ENCODE results near the gene NDUFS8.

Gene NDUFS8

GRCh38 chr11:68026391-68027105 lies 3.9 kb upstream of the NDUFS8 start:
- ATAC-seq (replicated peaks) (no peak), DNase-seq (no peak)
- H3K9me3 Mint-ChIP-seq: no peaks in the 10 kb centered on the region
- peaks cover 9 to 21% of the 10 kb centered on the region in 2 donors for H3K4me1 Mint-ChIP-seq (ENCODE audit: low read depth in 2 of 2)
- peaks cover 16% of the 10 kb centered on the region for H3K36me3 Mint-ChIP-seq (ENCODE audit: insufficient read depth)
- no peak overlapping the region for H3K27ac Mint-ChIP-seq
- H3K4me3 Mint-ChIP-seq: no peak overlapping the region
- H3K27me3 Mint-ChIP-seq: no peaks in the 10 kb centered on the region

DNA sequence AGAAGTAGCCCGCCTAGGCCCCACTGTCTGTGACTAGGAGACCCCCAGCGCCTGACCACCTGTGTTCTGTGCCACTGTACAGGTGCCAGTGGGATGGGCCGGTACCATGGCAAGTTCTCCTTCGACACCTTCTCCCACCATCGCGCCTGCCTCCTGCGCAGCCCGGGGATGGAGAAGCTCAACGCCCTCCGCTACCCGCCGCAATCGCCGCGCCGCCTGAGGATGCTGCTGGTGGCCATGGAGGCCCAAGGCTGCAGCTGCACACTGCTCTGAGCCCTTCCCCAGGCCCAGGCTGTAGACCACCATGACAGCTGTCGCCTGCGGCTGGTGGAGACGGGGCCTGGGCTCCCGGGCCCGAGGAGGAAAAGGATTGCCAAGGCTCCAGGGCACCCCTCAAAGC lies 2.8 kb upstream of the NDUFS8 start:
- no peak overlapping the region for H3K4me3 Mint-ChIP-seq
- no peak overlapping the region for H3K27ac Mint-ChIP-seq
- no peaks in the 10 kb centered on the region for H3K9me3 Mint-ChIP-seq
- no peak for DNase-seq
- no peaks in the 10 kb centered on the region for H3K27me3 Mint-ChIP-seq
- no peak for ATAC-seq (replicated peaks)
- H3K36me3 Mint-ChIP-seq (ENCODE audit: insufficient read depth): peaks cover 24% of the 10 kb centered on the region
- peaks cover 13 to 25% of the 10 kb centered on the region in 2 donors for H3K4me1 Mint-ChIP-seq (ENCODE audit: low read depth in 2 of 2)

- ATAC-seq (replicated peaks): no peak
- DNase-seq: no peak
- peak overlapping the region; percentile 91 to 92 for H3K4me3 Mint-ChIP-seq
- no peaks in the 10 kb centered on the region for H3K27me3 Mint-ChIP-seq
- H3K9me3 Mint-ChIP-seq: no peaks in the 10 kb centered on the region
- no peak overlapping the region for H3K27ac Mint-ChIP-seq
- peaks cover 28% of the 10 kb centered on the region for H3K36me3 Mint-ChIP-seq (ENCODE audit: insufficient read depth)
- peaks cover 13 to 27% of the 10 kb centered on the region in 2 donors for H3K4me1 Mint-ChIP-seq (ENCODE audit: low read depth in 2 of 2)
These were observed 1.5 kb upstream of the NDUFS8 start for GRCh38 chr11:68028802-68029545.

- no peak for ATAC-seq (replicated peaks)
- Mint-ChIP-seq H3K27me3 (no peaks in the 10 kb centered on the region), H3K36me3 (ENCODE audit: insufficient read depth) (peaks cover 39% of the 10 kb centered on the region), H3K9me3 (no peaks in the 10 kb centered on the region), H3K4me3 (peak overlapping the region; percentile 91 to 92), H3K27ac (peak overlapping the region; percentile 47 to 92), H3K4me1 (ENCODE audit: low read depth in 2 of 2) (peaks cover 17 to 27% of the 10 kb centered on the region in 2 donors)
- no peak for DNase-seq
These were observed 623 bp downstream of the NDUFS8 start for GRCh38 chr11:68031144-68031464.

DNA sequence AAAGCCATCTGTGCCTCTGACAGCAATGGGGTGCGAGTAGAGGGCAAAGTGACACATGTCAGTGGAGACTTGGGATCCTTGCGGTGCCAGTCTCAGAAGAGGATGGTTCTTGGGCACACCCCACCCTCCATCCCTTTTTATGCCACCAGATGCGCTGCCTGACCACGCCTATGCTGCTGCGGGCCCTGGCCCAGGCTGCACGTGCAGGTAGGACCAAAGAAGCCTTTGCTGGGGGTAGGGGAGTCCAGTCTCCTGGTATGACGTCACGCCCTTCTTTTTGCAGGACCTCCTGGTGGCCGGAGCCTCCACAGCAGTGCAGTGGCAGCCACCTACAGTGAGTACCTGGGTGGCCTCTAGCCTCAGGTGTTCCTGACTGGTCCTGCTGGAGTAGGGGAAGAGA lies 1.5 kb downstream of the NDUFS8 start:
- H3K4me1 Mint-ChIP-seq (ENCODE audit: low read depth in 2 of 2): peaks cover 26 to 33% of the 10 kb centered on the region in 2 donors
- DNase-seq (no peak), ATAC-seq (replicated peaks) (no peak)
- peak overlapping the region; percentile 47 to 92 for H3K27ac Mint-ChIP-seq
- H3K4me3 Mint-ChIP-seq: peak overlapping the region; percentile 91 to 92
- H3K9me3 Mint-ChIP-seq: no peaks in the 10 kb centered on the region
- peaks cover 42% of the 10 kb centered on the region for H3K36me3 Mint-ChIP-seq (ENCODE audit: insufficient read depth)
- no peaks in the 10 kb centered on the region for H3K27me3 Mint-ChIP-seq

DNA sequence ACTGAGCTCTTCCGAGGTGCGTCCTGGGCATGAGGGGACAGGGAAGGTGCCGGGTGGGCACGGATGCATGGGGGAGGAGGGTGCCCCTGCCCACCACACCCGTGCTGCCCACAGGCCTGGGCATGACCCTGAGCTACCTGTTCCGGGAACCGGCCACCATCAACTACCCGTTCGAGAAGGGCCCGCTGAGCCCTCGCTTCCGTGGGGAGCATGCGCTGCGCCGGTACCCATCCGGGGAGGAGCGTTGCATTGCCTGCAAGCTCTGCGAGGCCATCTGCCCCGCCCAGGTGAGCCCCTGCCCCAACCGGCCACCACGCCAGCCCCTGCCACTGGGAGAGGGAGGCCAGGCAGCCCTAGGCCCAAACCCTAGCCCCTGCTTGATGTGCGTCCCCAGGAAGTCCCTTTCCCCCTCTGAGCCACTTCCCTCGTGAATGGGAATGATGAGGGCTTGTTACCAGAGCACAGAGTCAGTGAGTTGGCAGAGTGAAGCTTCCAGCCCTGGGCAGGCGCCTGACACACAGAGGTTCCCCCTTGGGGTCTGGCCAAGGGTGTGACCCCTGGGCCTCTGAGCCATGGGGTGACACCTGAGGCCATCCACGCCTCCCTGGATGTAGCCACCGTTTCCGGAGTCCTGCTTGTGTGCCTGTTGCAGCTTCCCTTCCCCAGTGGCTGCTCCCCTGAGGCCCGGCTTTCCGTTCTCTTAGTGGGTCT lies 2.7 kb downstream of the NDUFS8 start:
- DNase-seq (no peak), ATAC-seq (replicated peaks) (no peak)
- no peaks in the 10 kb centered on the region for H3K27me3 Mint-ChIP-seq
- H3K4me3 Mint-ChIP-seq: no peak overlapping the region
- peaks cover 33 to 40% of the 10 kb centered on the region in 2 donors for H3K4me1 Mint-ChIP-seq (ENCODE audit: low read depth in 2 of 2)
- H3K36me3 Mint-ChIP-seq (ENCODE audit: insufficient read depth): peaks cover 42% of the 10 kb centered on the region
- no peaks in the 10 kb centered on the region for H3K9me3 Mint-ChIP-seq
- H3K27ac Mint-ChIP-seq: peak overlapping the region in 1 of 2 donors; percentile 67

GRCh38 chr11:68033708-68034045 lies 3.2 kb downstream of the NDUFS8 start:
- H3K27ac Mint-ChIP-seq: peak overlapping the region in 1 of 2 donors; percentile 67
- no peaks in the 10 kb centered on the region for H3K9me3 Mint-ChIP-seq
- no peak overlapping the region for H3K4me3 Mint-ChIP-seq
- DNase-seq: no peak
- no peak for ATAC-seq (replicated peaks)
- H3K36me3 Mint-ChIP-seq (ENCODE audit: insufficient read depth): peaks cover 41% of the 10 kb centered on the region
- H3K4me1 Mint-ChIP-seq (ENCODE audit: low read depth in 2 of 2): peaks cover 33 to 40% of the 10 kb centered on the region in 2 donors
- H3K27me3 Mint-ChIP-seq: no peaks in the 10 kb centered on the region

GRCh38 chr11:68035266-68035876 lies 4.9 kb downstream of the NDUFS8 start:
- Mint-ChIP-seq H3K4me1 (ENCODE audit: low read depth in 2 of 2) (peaks cover 33 to 44% of the 10 kb centered on the region in 2 donors), H3K4me3 (peak overlapping the region; percentile 29 to 75), H3K36me3 (ENCODE audit: insufficient read depth) (peaks cover 38% of the 10 kb centered on the region), H3K27ac (peak overlapping the region in 1 of 2 donors; percentile 98), H3K27me3 (no peaks in the 10 kb centered on the region), H3K9me3 (no peaks in the 10 kb centered on the region)
- ATAC-seq (replicated peaks): no peak
- DNase-seq: no peak

- DNase-seq: no peak
- Mint-ChIP-seq H3K27me3 (no peaks in the 10 kb centered on the region), H3K4me1 (ENCODE audit: low read depth in 2 of 2) (peaks cover 36 to 43% of the 10 kb centered on the region in 2 donors), H3K9me3 (no peaks in the 10 kb centered on the region), H3K36me3 (ENCODE audit: insufficient read depth) (peaks cover 30% of the 10 kb centered on the region), H3K4me3 (peak overlapping the region; percentile 66 to 75), H3K27ac (peak overlapping the region; percentile 98)
- ATAC-seq (replicated peaks): no peak
These were observed 5.7 kb downstream of the NDUFS8 start for GRCh38 chr11:68036141-68036716.

GRCh38 chr11:68036717-68037239 lies 6.3 kb downstream of the NDUFS8 start:
- Mint-ChIP-seq H3K36me3 (ENCODE audit: insufficient read depth) (peaks cover 26% of the 10 kb centered on the region), H3K27me3 (no peaks in the 10 kb centered on the region), H3K27ac (peak overlapping the region; percentile 98), H3K4me1 (ENCODE audit: low read depth in 2 of 2) (peaks cover 34 to 40% of the 10 kb centered on the region in 2 donors), H3K9me3 (no peaks in the 10 kb centered on the region), H3K4me3 (peak overlapping the region; percentile 66 to 75)
- DNase-seq (peak; percentile 24 to 32 (median 29)), ATAC-seq (replicated peaks) (peak; percentile 58)

DNA sequence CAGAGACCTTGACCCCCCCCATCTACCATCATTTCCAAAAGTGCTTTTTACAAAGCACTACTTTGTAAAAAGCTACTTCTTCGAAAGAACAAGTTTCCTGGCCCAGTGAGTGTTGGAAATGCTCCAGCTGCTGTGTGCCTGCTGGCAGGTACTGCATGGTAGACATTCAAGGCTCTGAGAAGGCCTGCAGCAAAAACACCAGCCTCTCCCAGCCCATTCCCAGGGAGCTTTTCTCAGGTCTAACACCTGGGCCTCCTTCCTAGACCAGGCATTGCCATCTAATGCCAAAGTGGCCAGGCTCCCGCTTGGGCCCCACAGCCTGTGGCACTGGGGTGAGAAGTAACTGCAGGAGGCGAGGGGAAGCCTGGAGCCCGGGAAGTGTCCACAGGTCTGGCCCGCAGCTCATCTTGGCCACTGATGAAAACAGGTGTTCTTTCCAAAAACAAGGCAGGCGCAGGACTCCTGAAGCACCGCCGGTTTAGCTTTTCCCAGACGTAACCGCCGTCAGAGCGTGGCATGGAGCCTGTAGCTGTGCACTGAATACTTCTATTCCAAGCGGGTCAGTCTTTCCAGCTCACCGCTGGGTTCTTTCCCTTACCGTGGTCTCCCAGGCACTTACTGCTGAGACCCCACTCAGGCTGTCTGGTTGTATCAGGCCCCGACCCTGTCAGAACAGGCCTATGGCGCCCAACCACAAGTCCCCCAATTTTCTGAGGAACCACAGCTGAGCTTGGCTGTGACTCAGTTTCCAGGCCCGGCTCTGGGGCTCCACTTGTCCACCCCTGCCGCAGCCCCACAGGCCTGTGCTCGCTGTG lies 7.1 kb downstream of the NDUFS8 start:
- peaks cover 24% of the 10 kb centered on the region for H3K36me3 Mint-ChIP-seq (ENCODE audit: insufficient read depth)
- ATAC-seq (replicated peaks): no peak

GRCh38 chr11:68038226-68038717 lies 7.8 kb downstream of the NDUFS8 start:
- H3K9me3 Mint-ChIP-seq: no peaks in the 10 kb centered on the region
- peaks cover 24% of the 10 kb centered on the region for H3K36me3 Mint-ChIP-seq (ENCODE audit: insufficient read depth)
- peak overlapping the region; percentile 92 to 96 for H3K4me3 Mint-ChIP-seq
- no peaks in the 10 kb centered on the region for H3K27me3 Mint-ChIP-seq
- H3K4me1 Mint-ChIP-seq (ENCODE audit: low read depth in 2 of 2): peaks cover 34 to 40% of the 10 kb centered on the region in 2 donors
- DNase-seq (no peak), ATAC-seq (replicated peaks) (no peak)
- H3K27ac Mint-ChIP-seq: peak overlapping the region; percentile 98

More for the DNA sequence above, 7.1 kb downstream of the NDUFS8 start:
- H3K9me3 Mint-ChIP-seq: no peaks in the 10 kb centered on the region
- no peaks in the 10 kb centered on the region for H3K27me3 Mint-ChIP-seq
- no peak for DNase-seq
- peak overlapping the region; percentile 66 to 96 for H3K4me3 Mint-ChIP-seq
- H3K4me1 Mint-ChIP-seq (ENCODE audit: low read depth in 2 of 2): peaks cover 34 to 40% of the 10 kb centered on the region in 2 donors
- peak overlapping the region; percentile 98 for H3K27ac Mint-ChIP-seq

All from effector memory CD8-positive, alpha-beta T cell (primary cell).